Activated gamma-delta T cell treated with anti-CD3 and anti-CD28 coated beads, Interleukin-2, amount 50 U/mL, for 16 hours (primary cell): Measurements from ENCODE around the gene TENT4B.
A peak's percentile ranks its signal among the peaks of the same experiment; 100 is the strongest.
"Not testable (repeated sequence)": the region's sequence is repeated elsewhere in the genome, so short reads cannot be mapped to it uniquely, and the experiment has no call there.

Source experiments
- DNase-seq: peaks from one replicate; pipeline ENCODE4 v3.0.0-alpha.2; 2020; ENCODE audit warnings: low read depth

TENT4B gene

DNA sequence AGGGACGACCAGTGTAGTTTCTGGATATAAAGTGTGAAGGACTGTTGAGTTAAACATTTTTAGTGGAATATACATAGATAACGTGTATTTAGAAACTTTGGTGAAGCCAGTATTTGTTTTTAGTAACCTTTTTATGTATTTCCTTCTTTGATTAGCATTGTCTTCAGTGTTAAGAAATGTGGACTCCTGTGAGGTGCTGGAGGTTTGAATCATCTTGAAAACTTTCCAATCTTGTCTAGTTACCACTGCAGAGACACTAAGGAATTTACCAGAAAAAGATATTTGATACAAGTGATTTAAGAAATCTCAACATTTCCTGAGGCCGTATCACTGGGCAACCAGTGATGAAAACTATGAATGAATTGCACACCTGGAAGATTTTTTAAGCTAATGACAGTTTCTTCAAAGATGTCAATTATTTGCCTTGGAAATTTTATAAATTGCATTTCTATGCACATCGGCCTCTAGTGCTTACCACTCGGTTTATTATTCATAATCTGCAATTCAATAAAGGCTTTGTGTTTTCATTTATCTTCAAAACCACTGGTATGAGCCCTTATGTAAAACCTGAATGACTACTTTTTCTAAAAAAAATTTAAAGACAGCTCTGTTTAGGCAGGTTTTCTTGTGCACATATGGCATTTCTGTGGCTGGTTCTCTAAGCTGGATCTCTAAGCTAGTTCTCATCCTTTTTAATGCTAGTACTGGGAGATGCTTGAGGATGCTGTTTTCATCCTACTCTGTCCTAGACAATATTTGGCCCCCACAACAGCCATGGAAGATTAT is 81.9 kb downstream of the TENT4B start:
- no peak for DNase-seq

DNA sequence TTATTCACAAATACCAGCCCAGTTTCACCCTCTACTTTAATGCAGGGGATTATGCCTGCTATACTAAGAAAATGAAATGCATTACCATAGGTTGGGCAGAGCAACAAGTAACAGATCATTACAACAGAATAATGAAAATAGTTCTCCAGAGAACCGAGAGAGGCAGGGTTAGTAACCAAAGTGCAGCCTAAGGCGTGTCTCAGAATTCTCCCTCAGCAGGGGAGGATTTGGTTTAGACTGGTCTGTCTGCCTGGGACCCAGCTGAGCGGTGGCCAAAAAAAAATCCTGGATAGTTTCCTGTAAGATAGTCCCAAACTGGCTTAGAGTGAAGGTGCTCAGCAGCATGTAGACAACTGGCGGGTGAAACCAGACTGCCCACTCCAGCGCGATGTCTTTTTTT is 82.5 kb downstream of the TENT4B start:
- DNase-seq = no peak

GRCh38 chr16:50238314-50238713 is 85.2 kb downstream of the TENT4B start:
- DNase-seq = no peak

DNA sequence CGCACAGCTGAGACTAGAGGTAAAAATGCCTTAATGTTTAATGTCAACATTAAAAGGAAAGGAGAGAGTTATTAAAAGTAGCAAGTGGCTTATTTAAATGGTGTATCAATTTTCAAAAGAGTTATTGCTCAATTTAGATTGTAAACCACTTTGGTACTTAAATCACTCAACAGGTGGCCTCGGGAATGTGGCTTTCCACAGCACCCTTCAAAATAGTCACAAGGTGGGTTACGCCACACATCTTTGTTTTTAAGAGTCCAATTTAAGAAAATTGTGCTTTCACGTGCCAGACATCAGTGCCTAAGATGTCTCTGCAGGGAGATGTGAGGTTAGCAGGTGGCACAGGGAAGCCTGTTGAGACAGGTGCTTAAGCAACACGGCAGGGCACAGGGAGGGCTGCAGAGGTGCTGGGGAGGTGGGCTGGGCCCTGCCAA is 85.8 kb downstream of the TENT4B start:
- no peak for DNase-seq

- not testable (repeated sequence) for DNase-seq
These were observed 89.9 kb downstream of the TENT4B start for GRCh38 chr16:50243024-50243423.

DNA sequence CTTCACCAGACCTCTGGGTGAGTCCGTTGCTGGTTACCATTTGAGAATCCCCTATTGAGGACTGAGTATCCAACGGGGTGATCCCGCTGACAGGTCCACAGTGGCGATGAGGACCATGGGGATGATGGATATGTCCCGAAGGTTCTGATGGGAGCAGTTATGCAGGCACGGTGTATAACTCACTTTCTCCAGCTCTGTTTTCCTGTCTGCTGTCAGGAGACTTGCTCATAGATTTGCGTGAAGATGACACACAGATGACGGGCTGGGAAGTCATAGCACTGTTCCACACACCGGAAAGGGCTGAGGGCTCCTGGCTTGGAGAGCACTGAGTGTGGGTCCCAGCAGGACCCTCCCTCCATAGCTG is 91.0 kb downstream of the TENT4B start:
- no peak for DNase-seq

DNA sequence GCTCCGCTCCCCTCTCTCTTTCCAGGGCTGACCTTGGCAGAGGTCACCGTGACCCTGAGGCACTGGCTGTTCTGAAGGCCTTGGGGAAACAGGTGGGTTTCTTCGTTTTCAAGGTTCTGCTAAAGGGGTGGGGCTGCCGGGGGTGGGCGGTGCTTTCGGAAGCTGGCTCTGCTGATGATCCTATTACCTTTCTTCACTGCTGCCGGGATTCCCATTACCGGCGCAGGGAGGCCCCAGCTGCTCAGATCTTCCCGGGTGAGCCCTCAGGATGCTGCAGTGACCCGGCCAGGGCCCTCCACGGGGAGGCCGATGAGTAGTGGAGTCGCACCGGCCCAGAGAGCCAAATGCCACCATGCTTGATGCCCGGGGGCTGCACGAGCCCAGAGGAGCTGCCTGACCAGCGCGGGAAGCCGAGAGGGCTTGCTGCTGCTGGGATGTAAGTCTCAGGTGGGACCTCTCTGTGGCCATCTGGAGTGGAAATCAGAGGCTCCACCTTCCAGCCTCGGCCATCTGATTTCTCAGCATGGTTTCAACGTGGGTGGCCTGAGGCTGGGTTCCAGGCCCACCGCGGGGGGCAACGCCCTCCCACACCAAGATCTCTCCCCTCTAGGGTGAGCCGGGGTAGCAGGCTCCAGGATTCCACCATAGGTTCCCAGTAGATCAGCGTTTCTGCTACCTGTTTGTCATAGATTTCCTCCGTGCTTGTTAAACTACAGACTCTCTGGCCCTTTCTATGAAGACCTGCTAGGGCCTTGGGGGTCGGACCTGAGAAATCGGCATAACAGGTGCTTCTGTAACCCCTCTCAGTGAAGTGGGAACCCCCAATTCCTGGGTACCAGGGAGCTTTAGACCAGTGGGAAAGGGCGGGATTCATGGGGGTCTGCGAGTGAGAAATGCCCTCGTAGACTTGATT is 91.7 kb downstream of the TENT4B start:
- DNase-seq = no peak

- DNase-seq = peak; percentile 53
These were observed 92.6 kb downstream of the TENT4B start for GRCh38 chr16:50245417-50246298.

DNA sequence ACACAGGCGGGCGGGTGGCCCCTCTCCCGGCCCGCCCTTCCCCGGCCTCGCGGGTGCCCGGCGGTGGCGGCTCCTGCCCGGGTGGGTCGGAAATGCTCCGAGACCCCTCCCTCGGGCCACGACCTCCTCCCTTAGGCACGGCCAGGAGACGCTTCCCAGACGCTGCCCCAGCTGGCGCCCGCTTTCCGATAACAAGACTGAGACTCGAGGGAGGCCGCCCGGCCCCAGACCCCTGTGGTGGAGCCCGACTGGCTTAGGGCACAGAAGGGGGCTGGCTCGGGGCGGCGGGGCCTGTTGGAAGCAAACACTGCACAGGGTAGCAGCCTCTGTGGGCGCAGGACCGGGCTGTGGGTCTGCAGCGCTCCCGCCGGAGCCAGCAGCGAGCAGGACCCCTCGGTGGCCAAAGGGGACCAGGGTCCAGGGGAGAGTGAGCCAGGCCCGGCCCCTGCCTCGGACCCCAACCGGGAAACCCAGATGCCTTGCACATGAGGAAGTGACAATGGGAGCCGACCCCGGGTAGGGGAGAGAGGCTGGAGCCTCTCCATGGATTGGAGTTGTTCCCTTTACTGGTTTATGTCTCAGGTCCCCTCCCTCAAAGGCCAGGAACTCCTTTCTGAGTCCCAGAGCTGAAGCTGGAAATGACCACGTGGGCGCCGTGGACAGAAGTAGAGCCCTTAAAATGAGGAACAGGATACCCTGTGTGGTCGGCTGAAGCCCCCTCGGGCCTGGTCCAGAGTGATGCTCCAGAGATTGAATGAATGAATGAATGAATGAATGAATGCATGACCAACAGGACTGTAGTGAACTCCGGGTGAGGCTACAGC is 93.4 kb downstream of the TENT4B start:
- DNase-seq = no peak

DNA sequence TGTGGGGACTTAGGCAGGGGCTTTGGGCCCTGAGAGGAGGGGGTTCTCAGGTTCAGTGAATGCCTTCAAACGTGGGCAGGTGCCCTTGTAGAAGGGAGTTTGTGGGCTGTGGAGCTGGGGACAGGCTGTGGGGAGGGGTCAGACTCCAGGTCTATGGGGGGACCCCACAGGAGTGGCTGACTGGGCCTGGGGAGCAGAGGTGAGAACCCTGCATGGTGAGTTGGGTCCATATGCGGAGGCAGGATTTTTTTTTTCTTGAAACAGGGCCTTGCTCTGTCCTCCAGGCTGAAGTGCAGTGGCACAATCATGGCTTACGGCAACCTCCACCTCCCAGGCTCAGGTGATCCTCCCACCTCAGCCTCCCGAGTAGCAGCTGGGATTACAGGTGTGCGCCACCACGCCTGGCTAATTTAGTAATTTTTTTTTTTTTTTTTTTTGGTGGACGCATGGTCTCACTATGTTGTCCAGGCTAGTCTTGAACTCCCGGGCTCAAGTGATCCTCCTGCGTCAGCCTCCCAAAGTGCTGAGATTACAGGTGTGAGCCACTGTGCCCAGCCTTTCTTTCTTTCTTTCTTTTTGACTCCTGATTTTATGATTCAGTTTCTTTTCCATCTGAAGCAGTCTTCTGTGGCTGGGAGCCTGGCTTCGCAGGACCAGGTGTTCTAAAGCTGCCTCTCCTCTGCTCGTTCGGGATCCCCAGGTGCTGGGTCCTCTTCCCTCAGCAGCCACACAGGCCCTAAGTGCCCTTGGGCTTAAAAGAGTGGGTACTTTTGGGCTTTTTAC is 94.2 kb downstream of the TENT4B start:
- no peak for DNase-seq

- no peak for DNase-seq
These were observed 95.0 kb downstream of the TENT4B start for GRCh38 chr16:50247906-50248608.

- no peak for DNase-seq
These were observed 95.7 kb downstream of the TENT4B start for GRCh38 chr16:50248845-50249244.

DNA sequence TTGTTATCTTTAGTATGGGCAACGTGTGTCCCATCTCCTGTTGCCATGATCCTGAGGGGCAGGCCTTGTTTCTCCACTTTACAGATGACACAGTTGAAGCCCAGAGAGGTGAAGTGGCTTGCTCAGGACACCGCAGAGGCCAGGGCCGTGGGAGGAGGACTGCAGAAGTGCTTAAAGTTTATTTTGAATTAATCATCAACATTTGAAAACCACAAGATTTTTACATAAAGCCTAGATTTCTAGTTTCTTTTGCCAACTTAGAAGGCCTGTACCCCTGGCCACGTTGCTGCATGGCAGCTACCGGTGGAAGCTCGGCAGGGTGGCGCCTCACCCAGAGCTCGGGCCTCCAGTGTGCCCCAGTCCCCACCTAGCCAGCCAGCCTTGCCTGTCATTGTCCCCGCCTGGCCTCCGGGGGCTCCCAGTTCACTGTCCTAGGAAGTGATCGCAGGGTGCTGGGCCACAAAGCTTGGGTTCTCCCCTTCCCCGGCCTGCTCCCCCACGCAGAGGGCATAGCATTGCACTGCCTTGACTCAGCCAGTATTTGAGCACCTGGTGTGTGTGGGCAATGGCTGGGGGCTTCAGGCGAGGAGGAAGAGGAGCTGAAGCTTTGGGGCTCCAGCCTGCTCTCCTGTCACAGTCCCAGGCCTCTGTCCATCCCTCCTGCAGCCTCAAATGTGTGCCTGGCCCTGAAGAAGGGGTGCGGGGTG is 98.4 kb downstream of the TENT4B start:
- no peak for DNase-seq

DNA sequence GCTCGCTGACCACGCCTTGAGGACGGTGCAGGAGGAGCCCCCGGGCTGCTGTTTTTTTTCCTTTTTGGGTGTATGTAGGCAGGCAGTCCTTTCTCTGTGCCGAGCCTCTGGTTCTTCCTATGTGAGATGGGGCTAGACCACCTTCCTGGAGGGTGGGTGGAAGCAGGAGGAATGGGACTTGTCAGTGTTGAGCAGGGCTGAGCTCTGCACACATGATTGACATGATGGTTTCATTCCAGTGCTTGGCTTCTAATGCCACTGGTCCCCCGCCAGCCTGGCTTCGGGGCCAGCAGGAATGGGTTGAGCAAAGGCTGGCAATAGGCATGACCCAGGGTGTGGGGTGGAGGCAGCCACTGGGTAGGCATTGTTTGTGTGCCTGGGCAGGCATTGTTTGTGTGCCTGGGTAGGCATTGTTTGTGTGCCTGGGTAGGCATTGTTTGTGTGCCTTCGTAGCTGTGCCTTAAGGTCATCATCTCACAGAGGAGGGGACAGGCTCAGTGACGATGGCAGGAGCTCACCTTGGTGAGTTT is 99.0 kb downstream of the TENT4B start:
- DNase-seq = no peak

DNA sequence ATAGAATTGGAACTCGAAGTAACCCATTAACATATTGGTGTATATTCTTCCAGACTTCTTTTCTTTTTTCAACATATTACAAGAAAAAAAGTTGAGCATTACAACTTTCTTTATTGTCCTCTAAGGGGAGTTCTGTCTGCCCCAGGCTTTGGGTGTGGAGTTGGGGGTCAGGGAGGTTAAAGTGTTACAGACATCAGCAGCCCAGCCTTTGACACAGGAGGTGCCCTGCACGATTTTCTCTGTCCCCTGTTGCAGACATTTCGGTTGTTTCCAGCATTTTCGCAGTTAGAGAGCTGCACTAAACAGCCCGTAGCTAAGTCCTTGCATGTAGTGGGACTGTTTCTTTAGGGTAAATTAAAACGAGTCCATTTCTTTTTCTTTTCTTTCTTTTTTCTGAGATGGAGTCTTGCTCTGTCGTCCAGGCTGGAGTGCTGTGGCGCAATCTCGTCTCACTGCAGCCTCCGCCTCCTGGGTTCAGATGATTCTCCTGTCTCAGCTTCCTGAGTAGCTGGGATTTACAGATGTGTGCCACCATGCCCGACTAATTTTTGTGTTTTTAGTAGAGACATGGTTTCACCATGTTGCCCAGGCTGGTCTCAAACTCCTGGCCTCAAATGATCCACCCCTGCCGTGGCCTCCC is 99.9 kb downstream of the TENT4B start:
- DNase-seq = no peak

GRCh38 chr16:50253514-50253910 is 100.4 kb downstream of the TENT4B start:
- no peak for DNase-seq

GRCh38 chr16:50254072-50254471 is 101.0 kb downstream of the TENT4B start:
- DNase-seq = no peak

DNA sequence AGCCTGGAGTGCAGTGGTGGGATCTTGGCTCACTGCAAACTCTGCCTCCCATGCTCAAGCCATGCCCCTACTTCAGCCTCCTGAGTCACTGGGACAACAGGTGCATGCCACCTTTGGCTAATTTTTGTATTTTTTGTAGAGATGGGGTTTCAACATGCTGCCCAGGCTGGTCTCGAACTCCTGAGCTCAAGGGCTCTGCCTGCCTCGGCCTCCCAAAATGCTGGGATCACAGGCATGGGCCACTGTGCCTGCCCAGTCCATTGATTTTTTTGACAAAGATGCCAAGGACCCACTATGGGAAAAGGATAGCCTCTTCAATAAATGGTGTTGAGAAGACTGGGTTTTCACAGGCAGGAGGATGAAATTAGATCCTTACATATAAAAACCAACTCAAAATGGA is 102.4 kb downstream of the TENT4B start:
- no peak for DNase-seq
